ENCODE measurements around the gene RAB28.

The RAB28 gene

DNA sequence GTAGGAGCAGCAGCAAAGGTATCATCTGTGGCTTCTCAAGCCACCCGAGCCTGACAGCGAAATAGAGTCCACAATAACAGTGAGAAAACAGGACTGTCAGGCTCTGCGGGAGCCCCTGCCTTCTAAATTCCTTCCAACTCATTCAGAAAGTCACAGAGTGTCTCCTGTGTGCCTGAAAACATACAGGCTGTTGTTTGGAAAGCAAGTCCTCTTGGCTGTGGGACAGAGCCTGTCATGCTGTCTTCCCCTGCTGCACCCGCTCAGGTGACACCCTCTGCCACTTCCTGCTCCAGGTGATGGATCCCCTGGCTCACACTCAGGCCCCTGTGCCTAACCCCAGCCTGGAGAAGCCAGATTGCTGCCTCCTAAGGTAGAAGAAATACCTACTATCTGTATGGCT lies 152.3 kb downstream of the RAB28 start:
- Histone ChIP-seq H3K27me3 (ENCODE audit: insufficient read depth, low read length) (no peaks in the 10 kb centered on the region), H3K4me1 (ENCODE audit: insufficient read depth, low read length, severe bottlenecking) (no peaks in the 10 kb centered on the region), H3K27ac (ENCODE audit: low read depth, low read length, poor library complexity, severe bottlenecking) (no peak overlapping the region), H3K9me2 (ENCODE audit: low read depth, low read length) (no peaks in the 10 kb centered on the region), H2AFZ (ENCODE audit: low read length) (no peak overlapping the region), H4K20me1 (ENCODE audit: insufficient read depth, low read length) (no peaks in the 10 kb centered on the region), H3F3A (ENCODE audit: insufficient read depth, low read length) (no peaks in the 10 kb centered on the region), H3K79me2 (ENCODE audit: insufficient read depth, low read length) (no peaks in the 10 kb centered on the region), H3K4me2 (ENCODE audit: low read length) (no peak overlapping the region), H3K9ac (ENCODE audit: low read length) (no peak overlapping the region), H3K9me3 (ENCODE audit: low read length) (no peaks in the 10 kb centered on the region), H3K4me3 (ENCODE audit: low read depth, low read length, poor library complexity, severe bottlenecking) (no peak overlapping the region), H3K36me3 (ENCODE audit: insufficient read depth, low read length) (no peaks in the 10 kb centered on the region)
- TF ChIP-seq CTCF (IDR thresholded peaks at IDR 0.05; ENCODE audit: low read length) (no peak), EZH2 (IDR thresholded peaks at IDR 0.05; ENCODE audit: borderline replicate concordance, low read length) (no peak)

- Histone ChIP-seq H3K36me3 (ENCODE audit: insufficient read depth, low read length) (no peaks in the 10 kb centered on the region), H3K27me3 (ENCODE audit: insufficient read depth, low read length) (no peaks in the 10 kb centered on the region), H3K27ac (ENCODE audit: low read depth, low read length, poor library complexity, severe bottlenecking) (no peak overlapping the region), H3K4me3 (ENCODE audit: low read depth, low read length, poor library complexity, severe bottlenecking) (no peak overlapping the region), H3K9me2 (ENCODE audit: low read depth, low read length) (no peaks in the 10 kb centered on the region), H3K9ac (ENCODE audit: low read length) (no peak overlapping the region), H3F3A (ENCODE audit: insufficient read depth, low read length) (no peaks in the 10 kb centered on the region), H3K79me2 (ENCODE audit: insufficient read depth, low read length) (no peaks in the 10 kb centered on the region), H4K20me1 (ENCODE audit: insufficient read depth, low read length) (no peaks in the 10 kb centered on the region), H3K4me2 (ENCODE audit: low read length) (no peak overlapping the region), H3K4me1 (ENCODE audit: insufficient read depth, low read length, severe bottlenecking) (no peaks in the 10 kb centered on the region), H2AFZ (ENCODE audit: low read length) (no peak overlapping the region), H3K9me3 (ENCODE audit: low read length) (no peaks in the 10 kb centered on the region)
- no peak for TF ChIP-seq EZH2 (IDR thresholded peaks at IDR 0.05; ENCODE audit: borderline replicate concordance, low read length)
- TF ChIP-seq CTCF (IDR thresholded peaks at IDR 0.05; ENCODE audit: low read length) = no peak
Measured at GRCh38 chr4:13329963-13330362, 154.2 kb downstream of the RAB28 start.

DNA sequence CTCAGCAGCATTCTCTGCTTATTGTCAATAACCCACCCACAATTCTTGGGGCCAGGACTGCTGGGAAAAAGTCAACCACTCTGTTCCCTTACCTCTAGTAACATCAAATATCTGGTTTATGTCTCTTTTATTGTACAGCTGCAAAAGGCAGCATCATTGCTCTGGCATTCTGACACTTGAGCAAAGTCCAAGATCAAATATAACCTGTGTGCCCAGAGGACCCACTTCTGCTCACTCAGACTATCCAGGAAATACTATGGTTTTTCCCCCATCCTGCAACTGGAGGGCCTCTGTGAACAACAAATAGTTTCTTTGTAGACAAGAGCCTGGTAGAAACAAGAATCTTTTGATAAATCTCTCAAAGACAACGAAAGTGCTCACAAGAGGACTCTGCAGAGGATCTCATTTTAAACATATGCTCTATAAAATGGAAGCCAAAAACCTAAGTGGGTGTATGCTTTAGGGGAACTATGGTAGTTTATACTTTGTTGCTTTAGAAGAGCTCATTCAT lies 154.7 kb downstream of the RAB28 start:
- Histone ChIP-seq H2AFZ (ENCODE audit: low read length) (no peak overlapping the region), H3K36me3 (ENCODE audit: insufficient read depth, low read length) (no peaks in the 10 kb centered on the region), H3K9ac (ENCODE audit: low read length) (no peak overlapping the region), H3K9me2 (ENCODE audit: low read depth, low read length) (no peaks in the 10 kb centered on the region), H3K9me3 (ENCODE audit: low read length) (no peaks in the 10 kb centered on the region), H3K4me2 (ENCODE audit: low read length) (no peak overlapping the region), H3K4me3 (ENCODE audit: low read depth, low read length, poor library complexity, severe bottlenecking) (no peak overlapping the region), H3K27ac (ENCODE audit: low read depth, low read length, poor library complexity, severe bottlenecking) (no peak overlapping the region), H3K27me3 (ENCODE audit: insufficient read depth, low read length) (no peaks in the 10 kb centered on the region), H3F3A (ENCODE audit: insufficient read depth, low read length) (no peaks in the 10 kb centered on the region), H3K4me1 (ENCODE audit: insufficient read depth, low read length, severe bottlenecking) (no peaks in the 10 kb centered on the region), H3K79me2 (ENCODE audit: insufficient read depth, low read length) (no peaks in the 10 kb centered on the region), H4K20me1 (ENCODE audit: insufficient read depth, low read length) (no peaks in the 10 kb centered on the region)
- TF ChIP-seq EZH2 (IDR thresholded peaks at IDR 0.05; ENCODE audit: borderline replicate concordance, low read length) (no peak), CTCF (IDR thresholded peaks at IDR 0.05; ENCODE audit: low read length) (no peak)
